HG02884 (cell line): ENCODE results near the gene WNT7A.

ENCODE experiments used
- ATAC-seq: cut with Tn5 transposase; IDR thresholded peaks from one replicate; pipeline ENCODE4 v1.9.1; 2021; ENCODE audit warnings: mild to moderate bottlenecking, moderate library complexity; ENCODE audit not compliant: unreplicated experiment

WNT7A gene

DNA sequence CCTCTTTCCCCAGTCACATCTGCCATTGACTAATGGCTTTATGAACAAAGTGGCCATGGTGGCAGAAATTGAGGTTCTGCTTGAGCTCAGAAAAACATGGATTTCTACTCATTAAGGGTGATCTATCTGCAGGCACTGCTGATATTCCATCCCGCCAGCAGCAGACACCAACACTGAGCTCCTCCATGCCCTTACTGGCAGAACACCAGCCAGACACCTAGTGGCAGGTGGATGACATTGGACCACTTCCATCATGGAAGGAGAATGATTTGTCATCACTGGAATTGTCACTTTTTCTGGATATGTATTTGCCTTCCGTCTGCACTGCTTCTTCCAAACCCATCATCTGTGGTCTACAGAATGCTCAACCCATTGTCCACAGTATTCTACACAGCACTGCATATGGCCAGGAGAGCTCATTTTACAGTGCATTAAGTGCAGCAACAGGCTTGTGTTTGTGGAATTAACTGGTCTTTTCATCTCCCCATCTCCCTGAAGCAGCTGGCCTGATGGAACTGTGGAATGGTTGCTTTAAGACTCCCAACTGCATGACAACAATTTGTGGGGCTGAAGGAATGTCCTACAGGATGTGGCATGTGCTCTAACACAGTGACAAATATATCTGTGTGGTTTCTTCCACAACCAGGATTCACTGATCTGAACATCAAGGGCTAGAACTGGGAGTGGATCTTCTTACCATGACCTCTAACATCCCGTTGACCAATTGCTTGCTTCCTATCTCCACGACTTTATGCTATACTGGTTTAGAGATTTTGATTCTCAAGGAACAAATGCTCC is 103.4 kb downstream of the WNT7A start:
- no peak for ATAC-seq

GRCh38 chr3:13772885-13773745 is 106.8 kb downstream of the WNT7A start:
- no peak for ATAC-seq

DNA sequence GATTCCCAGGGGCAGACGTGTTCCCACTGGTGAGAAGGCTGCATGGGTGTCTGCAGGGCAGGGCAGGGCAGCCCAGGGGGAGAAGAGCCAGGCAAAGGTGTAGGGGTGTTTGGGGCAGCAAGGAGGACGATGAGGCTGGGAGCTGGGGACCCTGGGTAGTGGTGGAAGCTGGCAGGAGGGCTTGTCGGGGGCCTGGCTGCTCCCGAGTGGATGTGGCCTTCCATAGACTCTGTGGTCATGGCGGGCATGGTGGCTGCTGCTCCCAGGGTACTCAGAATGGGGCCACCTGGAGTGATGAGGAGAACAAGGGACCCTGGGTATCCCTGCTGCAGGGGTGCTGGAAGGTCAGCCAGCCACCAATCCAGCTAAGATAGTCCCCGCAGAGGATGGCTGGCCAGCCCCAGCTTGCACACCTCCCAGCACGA is 107.5 kb downstream of the WNT7A start:
- ATAC-seq = no peak

DNA sequence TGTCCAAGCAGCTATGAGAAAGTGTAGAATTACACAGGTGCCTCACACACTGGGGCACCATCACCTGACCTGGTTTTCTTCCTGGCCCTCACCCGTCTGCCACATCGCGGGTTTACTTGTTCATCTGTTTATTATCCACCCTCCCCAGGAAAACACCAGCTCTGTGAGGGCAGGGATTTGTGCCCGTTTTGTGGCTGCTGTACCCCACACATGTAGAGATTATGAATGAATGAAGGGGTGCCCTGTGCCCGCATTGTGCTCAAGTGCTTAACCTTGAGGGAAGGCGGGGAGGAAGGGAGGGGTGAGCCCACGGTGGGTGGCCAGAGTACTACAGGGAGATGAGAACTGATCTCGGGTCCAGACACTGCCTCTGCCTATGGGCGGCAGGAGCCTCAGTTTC is 108.4 kb downstream of the WNT7A start:
- ATAC-seq = no peak

GRCh38 chr3:13770170-13771169 is 109.4 kb downstream of the WNT7A start:
- ATAC-seq = no peak

- no peak for ATAC-seq
These were observed 110.4 kb downstream of the WNT7A start for GRCh38 chr3:13769422-13769821.

DNA sequence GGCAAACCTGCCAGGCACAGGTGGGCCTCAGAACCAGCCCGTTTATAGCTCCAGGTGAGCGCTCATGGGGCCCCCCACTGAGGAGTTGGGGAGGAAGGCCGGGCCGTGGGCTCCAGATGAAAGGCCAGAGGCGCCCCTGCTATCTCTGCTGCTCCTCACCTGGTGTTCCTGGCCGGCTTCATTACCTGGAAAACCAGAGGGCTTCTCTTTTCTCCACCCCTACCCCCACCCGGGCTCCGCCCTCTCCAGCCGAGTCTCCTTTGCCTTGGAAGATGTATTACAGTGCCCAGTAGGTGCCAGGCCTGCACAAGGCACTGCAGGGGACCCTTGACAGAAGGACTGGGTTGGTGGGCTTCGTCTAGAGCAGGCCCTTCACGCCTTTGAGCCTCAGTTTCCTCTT is 111.4 kb downstream of the WNT7A start:
- ATAC-seq = no peak

DNA sequence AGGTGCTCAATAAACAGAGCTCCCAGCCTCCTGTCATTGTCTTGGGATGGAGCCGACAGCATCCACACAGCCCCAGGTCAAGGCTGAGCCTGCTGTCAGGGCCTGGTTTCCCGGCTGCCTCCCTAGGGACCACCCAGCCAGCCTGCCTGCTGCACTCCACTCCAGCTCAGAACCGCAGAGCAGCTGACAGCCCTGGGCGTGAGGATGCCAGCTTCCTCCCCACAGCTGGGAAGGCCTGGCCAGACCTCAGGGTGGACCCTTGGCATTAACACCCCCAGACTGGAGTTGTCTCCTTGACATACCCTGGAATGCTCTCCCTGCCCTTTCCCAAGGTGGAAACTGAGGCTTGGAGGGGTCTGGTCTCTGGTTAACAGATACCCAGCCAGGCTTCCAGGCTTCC is 112.0 kb downstream of the WNT7A start:
- ATAC-seq = no peak

GRCh38 chr3:13767030-13767429 is 112.8 kb downstream of the WNT7A start:
- ATAC-seq = no peak
